PC-3 (cell line): ENCODE results near the gene MAPK8IP1. TPM values are rescaled to one million over a fixed set of nuclear protein-coding genes. Genes with fewer than 3 reads are reported as not detected.
"Not testable (repeated sequence)": the region's sequence is repeated elsewhere in the genome, so short reads cannot be mapped to it uniquely, and the experiment has no call there.

Experiments
- ATAC-seq: fragments of 200-7000 bp; cut with Tn5 transposase; 2 replicates; pipeline ENCODE4 v1.9.1; 2020; ENCODE audit warnings: mild to moderate bottlenecking, moderate library complexity
- BruUV-seq: library from RNA; stranded (reverse); fragments of 400-500 nt; replicated peaks from 2 replicates; lab custom pipeline; 2021; lab: Mats Ljungman, UMichigan
- CTCF ChIA-PET: fragments of 300-600 bp; sonication (Branson Sonifier 250); formaldehyde crosslinking; loops from one replicate; lab custom pipeline; 2022; ENCODE audit warnings: antibody characterized with exemption; lab: Charles Lee
- POLR2A ChIA-PET: fragments of 300-600 bp; sonication (Branson Sonifier 250); formaldehyde crosslinking; loops from one replicate; lab custom pipeline; 2022; ENCODE audit warnings: antibody characterized with exemption; ENCODE audit not compliant: unreplicated experiment; lab: Charles Lee
- DNase-seq: peaks from one replicate; pipeline ENCODE4 v3.0.0-alpha.2; 2015
- H2AFZ ChIP-seq: fragments of 300-600 bp; sonication (generic); 2 replicates; pipeline ENCODE4 v1.6.0; 2016; ENCODE audit warnings: antibody characterized with exemption, low read length
- H3F3A ChIP-seq: fragments of 300-600 bp; sonication (generic); one replicate; pipeline ENCODE4 v1.6.0; 2017; ENCODE audit warnings: antibody characterized with exemption, low read length, control low read depth, mild to moderate bottlenecking; ENCODE audit not compliant: unreplicated experiment
- H3K27ac ChIP-seq: fragments of 300-600 bp; sonication (generic); 2 replicates; pipeline ENCODE4 v1.5.1; 2016; ENCODE audit warnings: mild to moderate bottlenecking, low read length
- H3K27me3 ChIP-seq: fragments of 300-600 bp; sonication (generic); 2 replicates; pipeline ENCODE4 v1.6.1; 2016; ENCODE audit warnings: low read length, mixed read lengths
- H3K36me3 ChIP-seq: fragments of 300-600 bp; sonication (generic); 2 replicates; pipeline ENCODE4 v1.6.1; 2016; ENCODE audit warnings: low read depth, mixed run types, low read length, mixed read lengths
- H3K4me1 ChIP-seq: fragments of 300-600 bp; sonication (generic); 2 replicates; pipeline ENCODE4 v1.5.1; 2016; ENCODE audit warnings: low read length; ENCODE audit not compliant: insufficient read depth
- H3K4me2 ChIP-seq: fragments of 300-600 bp; sonication (generic); 2 replicates; pipeline ENCODE4 v1.6.0; 2016; ENCODE audit warnings: low read length
- H3K4me3 ChIP-seq: fragments of 300-600 bp; sonication (generic); 2 replicates; pipeline ENCODE4 v1.5.1; 2016; ENCODE audit warnings: mild to moderate bottlenecking, low read length, mixed read lengths
- H3K79me2 ChIP-seq: fragments of 300-600 bp; sonication (generic); 2 replicates; pipeline ENCODE4 v1.6.1; 2017; ENCODE audit warnings: low read length, mixed read lengths
- H3K9ac ChIP-seq: fragments of 300-600 bp; sonication (generic); 2 replicates; pipeline ENCODE4 v1.6.0; 2016; ENCODE audit warnings: mild to moderate bottlenecking, low read length
- H3K9me2 ChIP-seq: fragments of 300-600 bp; sonication (generic); replicated peaks from 2 replicates; pipeline ENCODE4 v1.6.1; 2016; ENCODE audit warnings: mixed run types, low read length, mixed read lengths
- H3K9me3 ChIP-seq: fragments of 300-600 bp; sonication (generic); 2 replicates; pipeline ENCODE4 v1.6.1; 2016; ENCODE audit warnings: low read length, mixed read lengths
- H4K20me1 ChIP-seq: fragments of 300-600 bp; sonication (generic); 2 replicates; pipeline ENCODE4 v1.6.1; 2016; ENCODE audit warnings: low read length, mixed read lengths
- EZH2 ChIP-seq: fragments of 300-600 bp; sonication (generic); IDR thresholded peaks from one replicate; pipeline ENCODE4 v1.6.1; 2017; ENCODE audit warnings: antibody characterized with exemption, mild to moderate bottlenecking, low read length; ENCODE audit not compliant: unreplicated experiment
- EZH2phosphoT487 ChIP-seq: fragments of 300-600 bp; sonication (generic); IDR thresholded peaks from 2 replicates; pipeline ENCODE4 v1.6.1; 2018; ENCODE audit warnings: mild to moderate bottlenecking, antibody characterized with exemption, low read length, borderline replicate concordance
- intact Hi-C: fragments of 100-400 bp; cut with micrococcal nuclease; formaldehyde crosslinking; loops from 2 replicates; pipeline ENCODE4 v1.9.0; 2023
- total RNA-seq: library from RNA; depleted of rRNA; stranded (reverse); fragments of >200 nt; gene quantifications from 2 replicates; pipeline ENCODE4 v1.2.3, GENCODE V29; 2014
- TF ChIP-seq, protein P1 (sequence below): fragments of 300-600 bp; sonication (generic); conservative IDR thresholded peaks from 2 replicates; pipeline ENCODE4 v1.5.1; 2017; ENCODE audit warnings: antibody characterized with exemption, low read depth, mild to moderate bottlenecking, low read length

Gene MAPK8IP1
- total RNA-seq, 1 experiment from 2014 or later = 7.1 TPM

DNA sequence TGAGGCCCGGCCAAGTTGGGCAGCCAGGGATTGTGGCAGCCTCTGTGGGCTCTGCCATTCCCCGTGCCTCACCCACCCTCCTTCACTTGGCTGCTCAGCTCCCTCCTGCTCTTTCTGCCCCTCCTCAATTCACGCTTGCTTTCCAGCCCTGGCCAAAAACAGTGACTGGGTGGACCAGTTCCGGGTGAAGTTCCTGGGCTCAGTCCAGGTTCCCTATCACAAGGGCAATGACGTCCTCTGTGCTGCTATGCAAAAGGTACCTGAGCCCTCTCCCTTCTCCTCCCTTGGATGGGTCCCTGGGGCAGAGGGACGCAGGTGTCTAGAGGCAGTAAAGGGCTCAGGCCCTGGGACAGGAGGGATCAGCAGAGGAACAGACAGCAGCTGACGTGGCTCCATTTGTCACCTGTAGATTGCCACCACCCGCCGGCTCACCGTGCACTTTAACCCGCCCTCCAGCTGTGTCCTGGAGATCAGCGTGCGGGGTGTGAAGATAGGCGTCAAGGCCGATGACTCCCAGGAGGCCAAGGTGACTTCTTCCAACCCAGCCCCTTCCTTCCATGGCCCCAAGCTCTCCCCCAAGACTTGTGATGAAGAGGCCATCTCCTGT lies 19.0 kb downstream of the MAPK8IP1 start:
- no peak for ATAC-seq
- H3K9ac ChIP-seq = no peak overlapping the region
- no peaks in the 10 kb centered on the region for H3K36me3 ChIP-seq
- H3K4me3 ChIP-seq = no peak overlapping the region
- no peaks in the 10 kb centered on the region for H3K9me3 ChIP-seq
- intact Hi-C loops = no loop called here
- ChIA-PET CTCF (no interaction called here), POLR2A (no interaction called here)
- H4K20me1 ChIP-seq = no peaks in the 10 kb centered on the region
- no TSS peak for BruUV-seq
- no peak overlapping the region for H2AFZ ChIP-seq
- no peaks in the 10 kb centered on the region for H3K27me3 ChIP-seq
- H3K4me2 ChIP-seq = no peak overlapping the region
- TF ChIP-seq EZH2phosphoT487 (no peak), EZH2 (no peak)
- TF ChIP-seq, protein P1, sequence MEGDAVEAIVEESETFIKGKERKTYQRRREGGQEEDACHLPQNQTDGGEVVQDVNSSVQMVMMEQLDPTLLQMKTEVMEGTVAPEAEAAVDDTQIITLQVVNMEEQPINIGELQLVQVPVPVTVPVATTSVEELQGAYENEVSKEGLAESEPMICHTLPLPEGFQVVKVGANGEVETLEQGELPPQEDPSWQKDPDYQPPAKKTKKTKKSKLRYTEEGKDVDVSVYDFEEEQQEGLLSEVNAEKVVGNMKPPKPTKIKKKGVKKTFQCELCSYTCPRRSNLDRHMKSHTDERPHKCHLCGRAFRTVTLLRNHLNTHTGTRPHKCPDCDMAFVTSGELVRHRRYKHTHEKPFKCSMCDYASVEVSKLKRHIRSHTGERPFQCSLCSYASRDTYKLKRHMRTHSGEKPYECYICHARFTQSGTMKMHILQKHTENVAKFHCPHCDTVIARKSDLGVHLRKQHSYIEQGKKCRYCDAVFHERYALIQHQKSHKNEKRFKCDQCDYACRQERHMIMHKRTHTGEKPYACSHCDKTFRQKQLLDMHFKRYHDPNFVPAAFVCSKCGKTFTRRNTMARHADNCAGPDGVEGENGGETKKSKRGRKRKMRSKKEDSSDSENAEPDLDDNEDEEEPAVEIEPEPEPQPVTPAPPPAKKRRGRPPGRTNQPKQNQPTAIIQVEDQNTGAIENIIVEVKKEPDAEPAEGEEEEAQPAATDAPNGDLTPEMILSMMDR = no peak
- 0 out of 2 replicates have a peak, but pooled peaks cover 7% of the 10 kb centered on the region for H3K4me1 ChIP-seq
- H3K79me2 ChIP-seq = no peaks in the 10 kb centered on the region
- no peak for DNase-seq
- H3K9me2 ChIP-seq = no peaks in the 10 kb centered on the region
- no peak overlapping the region for H3K27ac ChIP-seq
- no peaks in the 10 kb centered on the region for H3F3A ChIP-seq

DNA sequence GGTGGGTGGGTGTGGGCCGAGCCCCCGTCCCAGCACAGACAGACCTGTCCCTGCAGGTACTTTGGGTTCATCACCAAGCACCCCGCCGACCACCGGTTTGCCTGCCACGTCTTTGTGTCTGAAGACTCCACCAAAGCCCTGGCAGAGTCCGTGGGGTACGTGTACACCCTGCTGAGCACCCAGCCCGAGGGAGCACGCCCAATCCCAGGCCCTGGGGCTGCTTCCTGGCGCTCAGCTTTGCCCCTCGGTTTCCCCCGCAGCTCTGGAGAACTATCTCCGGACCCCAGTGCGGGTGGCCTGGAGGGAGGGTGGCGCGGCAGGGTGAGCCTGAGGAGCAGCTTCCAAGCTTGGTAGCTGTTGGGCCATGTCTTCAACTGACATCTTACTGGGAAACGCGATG lies 19.6 kb downstream of the MAPK8IP1 start:
- no peaks in the 10 kb centered on the region for H3F3A ChIP-seq
- no peak overlapping the region for H2AFZ ChIP-seq
- no peak overlapping the region for H3K4me2 ChIP-seq
- no peak overlapping the region for H3K27ac ChIP-seq
- ChIA-PET POLR2A (no interaction called here), CTCF (no interaction called here)
- TF ChIP-seq EZH2 (no peak), EZH2phosphoT487 (no peak)
- intact Hi-C loops = no loop called here
- H3K9ac ChIP-seq = no peak overlapping the region
- H3K9me3 ChIP-seq = no peaks in the 10 kb centered on the region
- no peak for ATAC-seq
- H3K36me3 ChIP-seq = no peaks in the 10 kb centered on the region
- H3K27me3 ChIP-seq = no peaks in the 10 kb centered on the region
- BruUV-seq = no TSS peak
- H3K4me1 ChIP-seq = 0 out of 2 replicates have a peak, but pooled peaks cover 7% of the 10 kb centered on the region
- no peaks in the 10 kb centered on the region for H3K79me2 ChIP-seq
- no peak overlapping the region for H3K4me3 ChIP-seq
- H4K20me1 ChIP-seq = no peaks in the 10 kb centered on the region
- no peaks in the 10 kb centered on the region for H3K9me2 ChIP-seq
- DNase-seq = no peak

DNA sequence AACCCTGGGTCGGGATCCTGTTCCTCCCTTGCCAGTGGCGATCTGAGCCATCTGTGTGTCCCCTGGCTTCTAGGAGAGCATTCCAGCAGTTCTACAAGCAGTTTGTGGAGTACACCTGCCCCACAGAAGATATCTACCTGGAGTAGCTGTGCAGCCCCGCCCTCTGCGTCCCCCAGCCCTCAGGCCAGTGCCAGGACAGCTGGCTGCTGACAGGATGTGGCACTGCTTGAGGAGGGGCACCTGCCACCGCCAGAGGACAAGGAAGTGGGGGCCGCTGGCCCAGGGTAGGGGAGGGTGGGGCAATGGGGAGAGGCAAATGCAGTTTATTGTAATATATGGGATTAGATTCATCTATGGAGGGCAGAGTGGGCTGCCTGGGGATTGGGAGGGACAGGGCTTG lies 20.1 kb downstream of the MAPK8IP1 start:
- H3K9ac ChIP-seq, H4K20me1 ChIP-seq, CTCF ChIA-PET, H3K79me2 ChIP-seq, H3K36me3 ChIP-seq, H3K4me2 ChIP-seq, ATAC-seq, DNase-seq, H3K27ac ChIP-seq, H3K9me3 ChIP-seq, H3K4me3 ChIP-seq, BruUV-seq, H2AFZ ChIP-seq, POLR2A ChIA-PET, H3K27me3 ChIP-seq, H3F3A ChIP-seq, H3K9me2 ChIP-seq, intact Hi-C loops, H3K4me1 ChIP-seq: not testable (repeated sequence)
